DOHH2 (cell line): ENCODE data around the gene F13A1.

Source experiments
- EZH2phosphoT487 ChIP-seq: fragments of 200-600 bp; sonication (generic); IDR thresholded peaks from 2 replicates; pipeline ENCODE4 v1.6.1; 2017; ENCODE audit warnings: borderline replicate concordance, mild to moderate bottlenecking, antibody characterized with exemption, low read length, moderate library complexity, mixed read lengths
- TF ChIP-seq, protein P1 (sequence below): fragments of 200-600 bp; sonication (generic); IDR thresholded peaks from one replicate; pipeline ENCODE4 v1.5.1; 2014; ENCODE audit warnings: antibody characterized with exemption, mild to moderate bottlenecking, low read depth, low read length; ENCODE audit not compliant: poor library complexity, severe bottlenecking

DNA sequence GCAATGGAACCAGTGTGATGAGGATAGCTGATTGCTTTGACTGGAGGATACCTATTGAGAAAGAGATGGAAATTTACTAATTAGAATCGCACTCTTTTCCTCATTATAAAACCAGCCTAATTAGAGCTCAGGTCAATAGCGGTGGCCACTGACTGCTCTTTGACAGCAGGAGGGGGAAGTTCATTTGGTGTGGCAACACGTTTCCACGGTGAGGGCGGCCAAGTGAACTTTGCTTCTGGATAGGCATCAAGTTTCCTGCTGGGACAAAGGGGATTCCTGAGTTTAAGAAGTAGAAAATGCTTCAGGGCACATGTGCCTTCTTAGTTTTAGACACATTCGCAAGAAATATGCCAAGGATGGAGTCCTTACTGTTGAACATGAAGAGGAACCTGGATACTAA lies 168.4 kb downstream of the F13A1 start:
- TF ChIP-seq, protein P1, sequence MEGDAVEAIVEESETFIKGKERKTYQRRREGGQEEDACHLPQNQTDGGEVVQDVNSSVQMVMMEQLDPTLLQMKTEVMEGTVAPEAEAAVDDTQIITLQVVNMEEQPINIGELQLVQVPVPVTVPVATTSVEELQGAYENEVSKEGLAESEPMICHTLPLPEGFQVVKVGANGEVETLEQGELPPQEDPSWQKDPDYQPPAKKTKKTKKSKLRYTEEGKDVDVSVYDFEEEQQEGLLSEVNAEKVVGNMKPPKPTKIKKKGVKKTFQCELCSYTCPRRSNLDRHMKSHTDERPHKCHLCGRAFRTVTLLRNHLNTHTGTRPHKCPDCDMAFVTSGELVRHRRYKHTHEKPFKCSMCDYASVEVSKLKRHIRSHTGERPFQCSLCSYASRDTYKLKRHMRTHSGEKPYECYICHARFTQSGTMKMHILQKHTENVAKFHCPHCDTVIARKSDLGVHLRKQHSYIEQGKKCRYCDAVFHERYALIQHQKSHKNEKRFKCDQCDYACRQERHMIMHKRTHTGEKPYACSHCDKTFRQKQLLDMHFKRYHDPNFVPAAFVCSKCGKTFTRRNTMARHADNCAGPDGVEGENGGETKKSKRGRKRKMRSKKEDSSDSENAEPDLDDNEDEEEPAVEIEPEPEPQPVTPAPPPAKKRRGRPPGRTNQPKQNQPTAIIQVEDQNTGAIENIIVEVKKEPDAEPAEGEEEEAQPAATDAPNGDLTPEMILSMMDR = no peak
- no peak for TF ChIP-seq EZH2phosphoT487
